Left lobe of liver (tissue), 2 donors: Measurements from ENCODE around the gene TTL. TPM values are rescaled to one million over a fixed set of nuclear protein-coding genes. Genes with fewer than 3 reads are reported as not detected.
"Not testable (repeated sequence)": the region's sequence is repeated elsewhere in the genome, so short reads cannot be mapped to it uniquely, and the experiment has no call there.

Experiments
- ATAC-seq: fragments of 200-7000 bp; cut with Tn5 transposase; one replicate; pipeline ENCODE4 v1.9.1; 2020; ENCODE audit warnings: mild to moderate bottlenecking, moderate library complexity
- DNase-seq: peaks from one replicate; pipeline ENCODE4 v3.0.0-alpha.2; 2020; ENCODE audit warnings: low spot score
- total RNA-seq: library from RNA; stranded (reverse); gene quantifications from one replicate; pipeline ENCODE4 v1.2.1, GENCODE V29; 2021
- donor health status: DM: no; HTN: no; CAD: no; lungs with moderate emphysema.
- donor health status: DM: no; HTN: yes; CAD: no.

Gene TTL
- total RNA-seq, 1 donor from 2014 or later, result 16.4 TPM

DNA sequence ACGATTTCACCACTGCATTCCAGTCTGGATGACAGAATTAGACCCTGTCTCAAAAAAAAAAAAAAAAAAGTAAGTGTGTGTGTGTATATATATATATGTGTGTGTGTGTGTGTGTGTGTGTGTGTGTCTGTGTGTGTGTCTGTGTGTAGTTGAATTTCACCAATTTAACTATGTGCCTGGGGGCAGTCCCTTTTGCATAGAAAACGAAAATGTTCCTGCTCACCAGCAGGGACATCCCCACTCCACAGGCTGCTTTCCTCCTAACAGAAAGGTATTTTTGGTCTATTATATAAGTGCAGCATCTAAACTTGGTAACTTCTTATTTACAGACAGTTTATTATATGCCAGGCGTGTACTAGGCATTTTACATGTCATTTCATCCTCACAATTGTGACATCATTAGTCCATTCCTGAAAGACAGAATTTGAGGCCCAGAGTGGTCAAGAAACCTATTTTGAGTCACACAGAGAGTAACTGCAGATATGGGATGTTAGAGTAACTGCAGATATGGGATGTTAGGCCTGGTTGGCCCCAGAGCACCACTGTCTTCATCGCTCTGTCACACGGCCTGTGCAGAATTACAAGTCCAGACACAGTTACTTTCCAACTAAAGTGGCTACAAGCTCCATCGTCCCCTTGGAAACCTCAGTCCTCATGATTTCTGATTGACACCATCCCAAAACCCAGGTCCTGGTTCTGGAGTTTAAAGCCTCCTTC, 9.3 kb upstream of the TTL start:
- DNase-seq (no peak), ATAC-seq (no peak)

DNA sequence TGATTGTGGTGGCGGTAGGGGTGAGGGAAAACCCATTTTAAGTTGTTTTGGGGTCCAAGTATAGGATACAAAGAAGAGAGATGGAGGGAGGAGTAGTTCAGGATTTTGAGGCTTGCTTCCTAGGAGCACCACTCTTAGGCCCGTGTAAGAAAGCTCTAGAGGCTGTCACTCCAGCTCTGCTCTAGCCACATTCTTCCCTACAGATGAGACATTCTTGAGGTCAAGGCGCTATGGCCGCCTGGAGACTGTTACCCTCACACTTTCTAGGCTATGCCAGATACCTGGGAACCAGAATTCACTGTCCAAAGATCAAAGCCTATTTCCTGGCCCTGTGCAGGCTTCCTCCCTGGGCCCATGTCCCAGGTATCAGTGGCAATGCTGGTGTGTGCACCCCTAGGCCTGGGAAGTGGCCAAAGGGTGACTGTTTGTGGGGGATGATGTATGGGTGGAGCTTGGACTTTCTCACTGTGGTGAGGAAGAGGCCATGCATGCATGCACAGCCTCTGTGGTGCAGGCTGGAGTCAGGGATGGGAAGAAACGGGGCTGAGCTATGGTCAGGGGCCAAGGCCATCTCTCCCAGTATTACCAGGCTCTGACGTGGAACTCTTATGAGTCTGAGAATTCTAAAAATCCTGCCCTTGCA, 7.0 kb upstream of the TTL start:
- no peak for ATAC-seq
- no peak for DNase-seq

DNA sequence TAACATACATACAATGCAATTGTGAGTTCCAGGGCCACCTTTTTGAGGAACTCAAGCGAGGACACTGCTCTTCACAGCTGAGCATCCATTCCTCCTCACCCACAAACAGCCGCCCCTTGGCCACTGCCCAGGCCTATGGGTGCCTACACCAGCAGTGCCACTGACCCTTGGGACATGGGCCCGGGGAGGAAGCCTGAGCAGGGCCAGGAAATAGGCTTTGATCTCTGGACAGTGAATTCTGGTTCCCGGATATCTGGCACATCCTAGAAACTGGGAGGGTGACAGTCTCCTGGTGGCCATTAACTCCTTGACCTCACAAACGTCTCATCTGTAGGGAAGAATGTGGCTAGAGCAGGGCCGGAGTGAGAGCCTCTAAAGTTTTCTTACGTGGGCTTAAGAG, 5.5 kb upstream of the TTL start:
- ATAC-seq (no peak), DNase-seq (no peak)

DNA sequence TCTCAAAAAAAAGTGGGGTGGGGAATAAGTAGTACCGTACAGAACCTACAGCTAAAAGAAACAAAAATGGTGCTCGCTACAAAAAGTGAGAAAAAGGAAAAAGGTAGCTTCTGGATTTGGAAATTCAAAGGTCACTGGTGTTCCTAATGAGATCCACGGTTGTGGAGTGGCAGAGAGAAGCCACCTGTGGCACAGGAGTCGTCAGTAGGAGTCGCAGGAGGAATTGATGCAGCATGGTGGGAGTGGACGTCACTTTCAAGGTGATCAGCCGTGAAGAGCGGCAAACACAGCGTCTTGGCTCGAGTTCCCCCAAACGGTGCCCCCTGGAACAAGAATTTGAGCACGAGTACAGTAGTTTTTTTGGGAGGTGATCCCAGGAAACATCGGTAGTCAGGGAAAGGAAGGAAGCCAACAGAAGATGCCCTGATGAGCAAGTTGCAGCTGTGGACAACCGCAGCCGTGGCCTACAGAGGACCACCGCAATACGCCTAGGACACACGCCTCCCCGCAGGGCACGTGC, 1.4 kb upstream of the TTL start:
- ATAC-seq (no peak), DNase-seq (no peak)

GRCh38 chr2:112481050-112481527, 867 bp upstream of the TTL start:
- DNase-seq (peak; percentile 84), ATAC-seq (peak; percentile 85)

GRCh38 chr2:112482309-112483041, 519 bp downstream of the TTL start:
- ATAC-seq (peak; percentile 21), DNase-seq (peak; percentile 55)

DNA sequence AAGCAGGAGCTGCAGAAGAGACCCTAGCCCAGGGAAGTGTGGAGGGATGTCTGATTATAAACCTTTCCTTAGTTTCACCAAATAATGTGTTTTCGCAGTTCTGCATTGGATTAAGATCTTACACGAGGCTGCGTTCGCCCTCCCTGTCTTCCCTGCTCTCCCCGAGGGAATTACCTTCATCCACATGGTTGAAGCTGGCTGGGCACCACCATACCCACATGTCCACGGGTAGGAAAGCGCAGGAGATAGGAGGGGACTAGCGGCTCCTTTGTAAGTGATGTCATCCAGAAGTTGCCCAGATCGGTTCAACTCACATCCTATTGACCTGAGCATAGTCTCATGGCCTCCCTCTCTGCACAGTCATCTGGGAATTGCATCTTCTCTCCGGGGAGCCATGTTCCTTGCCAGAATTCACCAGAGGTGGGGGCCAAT, 1.1 kb downstream of the TTL start:
- ATAC-seq (peak; percentile 4), DNase-seq (no peak)

GRCh38 chr2:112483831-112484230, 1.9 kb downstream of the TTL start:
- DNase-seq (no peak), ATAC-seq (no peak)

DNA sequence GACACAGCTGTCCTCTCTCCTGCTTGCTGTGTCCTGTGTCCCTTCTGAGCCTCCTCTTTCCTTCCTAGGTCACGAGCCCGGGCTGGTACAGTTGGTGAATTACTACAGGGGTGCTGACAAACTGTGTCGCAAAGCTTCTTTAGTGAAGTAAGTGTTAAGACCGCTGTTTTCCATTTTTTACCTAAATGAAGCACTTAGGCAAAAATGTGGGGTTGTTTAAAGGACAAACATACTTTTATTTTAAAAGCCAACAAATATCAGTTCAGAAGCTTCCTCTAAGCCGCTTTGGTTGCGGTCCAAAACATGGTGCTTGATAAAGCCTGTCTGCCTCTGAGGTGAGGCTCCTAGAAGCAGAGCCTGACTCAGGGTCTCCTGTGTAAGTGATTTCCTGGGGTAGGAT, 3.9 kb downstream of the TTL start:
- ATAC-seq (no peak), DNase-seq (no peak)

DNA sequence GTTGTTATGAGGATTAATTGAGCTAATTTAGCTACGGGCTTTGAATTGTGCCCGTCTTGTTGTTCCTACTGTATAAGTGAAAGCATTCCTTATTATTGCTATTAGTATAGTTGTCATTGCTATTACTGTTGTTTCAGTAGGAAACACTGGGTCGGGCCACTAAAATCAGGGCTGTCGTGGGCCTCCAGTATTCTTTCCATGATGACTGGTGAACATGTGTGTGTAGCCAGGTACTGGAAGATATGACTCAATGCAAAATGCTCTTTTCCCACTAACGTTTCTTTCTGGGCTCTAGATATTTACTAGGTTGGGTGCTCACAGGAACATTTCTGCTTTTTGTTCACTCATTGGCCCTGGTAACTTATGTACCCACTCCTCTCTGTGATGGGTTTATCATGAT, 4.9 kb downstream of the TTL start:
- ATAC-seq (no peak), DNase-seq (no peak)

DNA sequence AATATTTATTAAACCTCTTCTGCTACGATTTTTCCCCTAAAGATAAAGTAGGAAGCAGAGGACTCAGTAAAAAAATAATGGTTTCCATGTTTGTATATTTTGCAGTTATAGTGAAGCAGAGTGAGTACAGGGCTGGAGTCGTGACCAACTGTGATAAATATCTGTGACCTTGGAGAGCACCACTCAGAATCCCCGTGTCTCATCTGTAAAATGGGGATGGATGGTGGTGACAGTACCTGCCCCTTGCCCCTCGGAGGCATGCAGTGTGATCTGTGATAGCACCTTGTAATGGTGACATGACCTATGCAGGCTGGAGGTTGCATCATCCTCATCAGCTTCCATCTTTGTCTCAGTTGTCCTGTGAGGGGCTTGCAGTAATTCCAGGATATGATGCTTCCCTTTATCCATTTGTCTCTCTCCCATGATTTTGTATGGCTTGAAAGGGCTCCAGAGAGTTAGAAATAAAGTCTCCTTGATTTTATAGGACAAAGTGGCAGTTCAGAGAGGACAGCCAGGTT, 5.5 kb downstream of the TTL start:
- ATAC-seq (no peak), DNase-seq (no peak)

GRCh38 chr2:112488201-112488600, 6.2 kb downstream of the TTL start:
- DNase-seq (no peak), ATAC-seq (no peak)

DNA sequence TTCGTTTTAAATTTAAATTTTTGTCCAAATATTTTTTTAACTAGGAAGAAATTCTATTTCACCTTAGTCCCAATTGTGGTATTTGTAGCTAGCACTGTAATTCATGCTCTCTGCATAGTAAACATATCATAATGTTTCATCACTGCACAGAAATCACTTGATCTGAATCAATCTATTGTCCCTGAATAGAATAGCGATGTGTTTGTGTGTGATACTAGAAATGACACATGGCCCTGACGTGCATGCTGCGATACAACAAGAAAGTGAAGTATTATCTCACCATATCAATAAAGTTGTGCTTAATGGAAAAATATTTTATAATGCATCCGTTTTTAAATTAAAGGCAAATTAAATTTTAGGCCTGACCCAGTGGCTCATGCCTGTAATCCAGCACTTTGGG, 10.0 kb downstream of the TTL start:
- DNase-seq (no peak), ATAC-seq (no peak)

DNA sequence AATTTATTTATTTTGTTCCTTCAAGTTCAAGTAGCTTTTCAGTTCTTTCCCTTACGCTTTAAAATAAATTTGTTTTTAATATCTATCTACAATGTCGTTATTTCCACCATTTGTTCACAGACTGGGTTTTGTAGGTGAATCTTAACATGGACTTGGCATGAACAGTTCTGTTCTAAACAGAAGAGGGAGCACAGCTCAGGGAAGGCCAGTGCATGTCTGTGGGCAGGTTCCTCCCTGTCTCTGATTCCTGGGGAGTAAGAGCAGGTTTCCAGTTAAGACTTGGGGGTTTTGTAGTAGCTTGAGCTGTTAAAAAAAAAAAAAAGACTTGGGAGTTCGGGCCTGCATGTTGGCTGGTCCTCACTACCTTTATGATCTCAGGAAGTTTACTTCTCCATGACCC, 11.1 kb downstream of the TTL start:
- DNase-seq (no peak), ATAC-seq (no peak)

GRCh38 chr2:112493858-112494648, 12.1 kb downstream of the TTL start:
- ATAC-seq (no peak), DNase-seq (no peak)

- DNase-seq, result no peak
- no peak for ATAC-seq
These were observed 12.9 kb downstream of the TTL start for GRCh38 chr2:112494828-112495227.

- not testable (repeated sequence) for DNase-seq, ATAC-seq
These were observed 13.9 kb downstream of the TTL start for GRCh38 chr2:112495878-112496277.

GRCh38 chr2:112500850-112501484, 19.0 kb downstream of the TTL start:
- DNase-seq, result not testable (repeated sequence)
- peak; percentile 97 for ATAC-seq

GRCh38 chr2:112509239-112509998, 27.5 kb downstream of the TTL start:
- not testable (repeated sequence) for ATAC-seq

More at GRCh38 chr2:112509239-112509998, 27.5 kb downstream of the TTL start:
- DNase-seq, result not testable (repeated sequence)
